Measurements from ENCODE around the gene ART1. TPM values are rescaled to one million over a fixed set of nuclear protein-coding genes. Genes with fewer than 3 reads are reported as not detected.

The ART1 gene
- total RNA-seq, 1 experiment from 2014 or later: not detected

- Histone ChIP-seq H4K20me1 (ENCODE audit: low read length) (no peaks in the 10 kb centered on the region), H3F3A (ENCODE audit: low read length, unreplicated experiment) (no peaks in the 10 kb centered on the region), H3K27ac (ENCODE audit: low read length) (no peak overlapping the region), H3K4me3 (ENCODE audit: low read length) (no peak overlapping the region), H3K79me2 (ENCODE audit: low read length) (no peaks in the 10 kb centered on the region), H3K27me3 (ENCODE audit: low read length) (no peaks in the 10 kb centered on the region), H3K4me1 (ENCODE audit: insufficient read depth, low read length) (no peaks in the 10 kb centered on the region), H2AFZ (ENCODE audit: low read length) (no peak overlapping the region), H3K36me3 (ENCODE audit: low read depth, low read length) (peaks cover 65% of the 10 kb centered on the region), H3K9me3 (ENCODE audit: low read length) (no peaks in the 10 kb centered on the region), H3K9me2 (replicated peaks; ENCODE audit: low read length) (no peaks in the 10 kb centered on the region), H3K9ac (ENCODE audit: low read length) (no peak overlapping the region), H3K4me2 (ENCODE audit: low read length) (no peak overlapping the region)
- intact Hi-C loops (cut with micrococcal nuclease): no loop called here
- POLR2A ChIA-PET (ENCODE audit: unreplicated experiment): no interaction called here
- TF ChIP-seq CTCF (conservative IDR thresholded peaks at IDR 0.05; ENCODE audit: low read depth, low read length) (no peak), EZH2phosphoT487 (IDR thresholded peaks at IDR 0.05; ENCODE audit: borderline replicate concordance, low read length) (no peak), EZH2 (IDR thresholded peaks at IDR 0.05; ENCODE audit: low read length, unreplicated experiment) (no peak)
- CTCF ChIA-PET: no interaction called here
- no peak for DNase-seq
- BruUV-seq (replicated peaks): no TSS peak
- ATAC-seq: no peak
Observed at GRCh38 chr11:3684819-3685172, 39.9 kb downstream of the ART1 start.

- no peak overlapping the region for H3K27ac ChIP-seq (ENCODE audit: low read length)
- H3K9ac ChIP-seq (ENCODE audit: low read length): no peak overlapping the region
- no peaks in the 10 kb centered on the region for H3F3A ChIP-seq (ENCODE audit: low read length, unreplicated experiment)
- intact Hi-C loops (cut with micrococcal nuclease): no loop called here
- no peak overlapping the region for H3K4me3 ChIP-seq (ENCODE audit: low read length)
- no peaks in the 10 kb centered on the region for H4K20me1 ChIP-seq (ENCODE audit: low read length)
- CTCF ChIA-PET: no interaction called here
- no peaks in the 10 kb centered on the region for H3K9me2 ChIP-seq (replicated peaks; ENCODE audit: low read length)
- no peak overlapping the region for H3K4me2 ChIP-seq (ENCODE audit: low read length)
- H2AFZ ChIP-seq (ENCODE audit: low read length): no peak overlapping the region
- DNase-seq (no peak), ATAC-seq (no peak)
- no peaks in the 10 kb centered on the region for H3K4me1 ChIP-seq (ENCODE audit: insufficient read depth, low read length)
- H3K79me2 ChIP-seq (ENCODE audit: low read length): no peaks in the 10 kb centered on the region
- TF ChIP-seq EZH2 (IDR thresholded peaks at IDR 0.05; ENCODE audit: low read length, unreplicated experiment) (no peak), CTCF (conservative IDR thresholded peaks at IDR 0.05; ENCODE audit: low read depth, low read length) (no peak), EZH2phosphoT487 (IDR thresholded peaks at IDR 0.05; ENCODE audit: borderline replicate concordance, low read length) (no peak)
- no TSS peak for BruUV-seq (replicated peaks)
- H3K36me3 ChIP-seq (ENCODE audit: low read depth, low read length): peaks cover 64% of the 10 kb centered on the region
- POLR2A ChIA-PET (ENCODE audit: unreplicated experiment): no interaction called here
- H3K9me3 ChIP-seq (ENCODE audit: low read length): no peaks in the 10 kb centered on the region
- no peaks in the 10 kb centered on the region for H3K27me3 ChIP-seq (ENCODE audit: low read length)
Observed at GRCh38 chr11:3685923-3686322, 41.0 kb downstream of the ART1 start.

GRCh38 chr11:3686751-3687150 is 41.8 kb downstream of the ART1 start:
- H3K9ac ChIP-seq (ENCODE audit: low read length): no peak overlapping the region
- no peaks in the 10 kb centered on the region for H3K79me2 ChIP-seq (ENCODE audit: low read length)
- H3K9me3 ChIP-seq (ENCODE audit: low read length): no peaks in the 10 kb centered on the region
- TF ChIP-seq EZH2phosphoT487 (IDR thresholded peaks at IDR 0.05; ENCODE audit: borderline replicate concordance, low read length) (no peak), CTCF (conservative IDR thresholded peaks at IDR 0.05; ENCODE audit: low read depth, low read length) (no peak), EZH2 (IDR thresholded peaks at IDR 0.05; ENCODE audit: low read length, unreplicated experiment) (no peak)
- no peaks in the 10 kb centered on the region for H3K27me3 ChIP-seq (ENCODE audit: low read length)
- H3K9me2 ChIP-seq (replicated peaks; ENCODE audit: low read length): no peaks in the 10 kb centered on the region
- intact Hi-C loops (cut with micrococcal nuclease): no loop called here
- ATAC-seq (no peak), DNase-seq (no peak)
- no TSS peak for BruUV-seq (replicated peaks)
- no peak overlapping the region for H3K4me3 ChIP-seq (ENCODE audit: low read length)
- H3K4me2 ChIP-seq (ENCODE audit: low read length): no peak overlapping the region
- no peak overlapping the region for H2AFZ ChIP-seq (ENCODE audit: low read length)
- no peaks in the 10 kb centered on the region for H3K4me1 ChIP-seq (ENCODE audit: insufficient read depth, low read length)
- POLR2A ChIA-PET (ENCODE audit: unreplicated experiment): no interaction called here
- H4K20me1 ChIP-seq (ENCODE audit: low read length): no peaks in the 10 kb centered on the region
- H3K36me3 ChIP-seq (ENCODE audit: low read depth, low read length): peaks cover 61% of the 10 kb centered on the region
- CTCF ChIA-PET: no interaction called here
- no peak overlapping the region for H3K27ac ChIP-seq (ENCODE audit: low read length)
- no peaks in the 10 kb centered on the region for H3F3A ChIP-seq (ENCODE audit: low read length, unreplicated experiment)

Measured in PC-3 (cell line).